HEK293 (cell line): Measurements from ENCODE around the gene SECTM1.

Experiments used
- CTCF ChIA-PET: fragments of 350-600 bp; formaldehyde crosslinking; extraction: SDS; loops from one replicate; lab custom pipeline; 2021; ENCODE audit warnings: antibody characterized with exemption; lab: Yijun Ruan, JAX
- POLR2A ChIA-PET: fragments of 300-600 bp; formaldehyde crosslinking; extraction: SDS; loops from one replicate; lab custom pipeline; 2020; ENCODE audit warnings: antibody characterized with exemption, inconsistent platforms; lab: Yijun Ruan, JAX
- H3K27ac ChIP-seq: fragments of 200-500 bp; sonication (Bioruptor generic); 2 replicates; pipeline ENCODE4 v1.5.1; 2014; ENCODE audit warnings: low read depth, low read length, control low read depth, inconsistent platforms; ENCODE audit errors: extremely low read depth
- H3K36me3 ChIP-seq, 2 experiments: fragments of 200-500 bp in 1 of 2; sonication (Bioruptor generic) in 1 of 2; 1 replicate in 1 of 2; 2 replicates in 1 of 2; pipeline ENCODE4 v1.5.1; 2014 to 2017; ENCODE audit warnings: inconsistent platforms in 2 of 2, low read length in 2 of 2; ENCODE audit not compliant: control insufficient read depth in 2 of 2, insufficient read depth in 1 of 2
- H3K4me1 ChIP-seq: fragments of 200-500 bp; sonication (Bioruptor generic); 2 replicates; pipeline ENCODE4 v1.5.1; 2014; ENCODE audit warnings: mild to moderate bottlenecking, low read length, inconsistent platforms; ENCODE audit not compliant: control insufficient read depth, insufficient read depth
- H3K4me3 ChIP-seq: 2 replicates; pipeline ENCODE4 v1.5.1; 2011; ENCODE audit warnings: low read depth, mild to moderate bottlenecking, control low read depth, low read length, moderate library complexity
- H3K9me3 ChIP-seq: fragments of 200-500 bp; sonication (Bioruptor generic); 2 replicates; pipeline ENCODE4 v1.5.1; 2014; ENCODE audit warnings: low read depth, low read length, inconsistent platforms; ENCODE audit not compliant: control insufficient read depth, insufficient read depth
- BCL11B ChIP-seq: fragments of 450-650 bp; formaldehyde crosslinking; IDR thresholded peaks from 2 replicates; pipeline ENCODE4 v1.5.1; 2016; ENCODE audit warnings: low read depth, missing biosample characterization, missing genetic modification characterization
- GLIS1 ChIP-seq: fragments of 450-650 bp; formaldehyde crosslinking; IDR thresholded peaks from 2 replicates; pipeline ENCODE4 v1.5.1; 2016; ENCODE audit warnings: missing biosample characterization, missing genetic modification characterization
- GLIS2 ChIP-seq: fragments of 450-650 bp; formaldehyde crosslinking; IDR thresholded peaks from 2 replicates; pipeline ENCODE4 v1.5.1; 2016; ENCODE audit warnings: missing biosample characterization, missing genetic modification characterization
- ZFHX2 ChIP-seq: fragments of 450-650 bp; formaldehyde crosslinking; conservative IDR thresholded peaks from 2 replicates; pipeline ENCODE4 v1.5.1; 2016; ENCODE audit warnings: missing biosample characterization, missing genetic modification characterization
- ZNF138 ChIP-seq: fragments of 450-650 bp; formaldehyde crosslinking; IDR thresholded peaks from 2 replicates; pipeline ENCODE4 v1.5.1; 2016; ENCODE audit warnings: missing biosample characterization, missing genetic modification characterization, borderline replicate concordance
- ZNF140 ChIP-seq: fragments of 450-650 bp; formaldehyde crosslinking; IDR thresholded peaks from 2 replicates; pipeline ENCODE4 v1.5.1; 2016; ENCODE audit warnings: missing biosample characterization, missing genetic modification characterization
- ZNF24 ChIP-seq: fragments of 450-650 bp; formaldehyde crosslinking; IDR thresholded peaks from 2 replicates; pipeline ENCODE4 v1.5.1; 2016; ENCODE audit warnings: missing biosample characterization, missing genetic modification characterization
- ZNF341 ChIP-seq: fragments of 450-650 bp; formaldehyde crosslinking; IDR thresholded peaks from 2 replicates; pipeline ENCODE4; 2016; ENCODE audit warnings: low read depth, missing biosample characterization, missing genetic modification characterization
- ZNF404 ChIP-seq: fragments of 450-650 bp; formaldehyde crosslinking; IDR thresholded peaks from 2 replicates; pipeline ENCODE4 v1.5.1; 2017; ENCODE audit warnings: missing biosample characterization, missing genetic modification characterization
- ZNF510 ChIP-seq: fragments of 450-650 bp; formaldehyde crosslinking; IDR thresholded peaks from 2 replicates; pipeline ENCODE4 v1.5.1; 2018; ENCODE audit warnings: mild to moderate bottlenecking, missing genetic modification characterization, missing biosample characterization; ENCODE audit not compliant: insufficient replicate concordance
- ZNF621 ChIP-seq: fragments of 450-650 bp; formaldehyde crosslinking; IDR thresholded peaks from 2 replicates; pipeline ENCODE4 v1.5.1; 2017; ENCODE audit warnings: missing biosample characterization, missing genetic modification characterization
- ZNF707 ChIP-seq: fragments of 450-650 bp; formaldehyde crosslinking; IDR thresholded peaks from 2 replicates; pipeline ENCODE4 v1.5.1; 2016; ENCODE audit warnings: missing biosample characterization, missing genetic modification characterization
- TF ChIP-seq, protein P1 (sequence below): fragments of 450-650 bp; formaldehyde crosslinking; IDR thresholded peaks from 2 replicates; pipeline ENCODE4 v1.5.1; 2017; ENCODE audit warnings: missing biosample characterization, missing genetic modification characterization
- TF ChIP-seq, protein P2 (sequence below): fragments of 450-650 bp; IDR thresholded peaks from 2 replicates; pipeline ENCODE4 v1.5.1; 2018; ENCODE audit warnings: missing biosample characterization, mild to moderate bottlenecking, missing genetic modification characterization

The SECTM1 gene

DNA sequence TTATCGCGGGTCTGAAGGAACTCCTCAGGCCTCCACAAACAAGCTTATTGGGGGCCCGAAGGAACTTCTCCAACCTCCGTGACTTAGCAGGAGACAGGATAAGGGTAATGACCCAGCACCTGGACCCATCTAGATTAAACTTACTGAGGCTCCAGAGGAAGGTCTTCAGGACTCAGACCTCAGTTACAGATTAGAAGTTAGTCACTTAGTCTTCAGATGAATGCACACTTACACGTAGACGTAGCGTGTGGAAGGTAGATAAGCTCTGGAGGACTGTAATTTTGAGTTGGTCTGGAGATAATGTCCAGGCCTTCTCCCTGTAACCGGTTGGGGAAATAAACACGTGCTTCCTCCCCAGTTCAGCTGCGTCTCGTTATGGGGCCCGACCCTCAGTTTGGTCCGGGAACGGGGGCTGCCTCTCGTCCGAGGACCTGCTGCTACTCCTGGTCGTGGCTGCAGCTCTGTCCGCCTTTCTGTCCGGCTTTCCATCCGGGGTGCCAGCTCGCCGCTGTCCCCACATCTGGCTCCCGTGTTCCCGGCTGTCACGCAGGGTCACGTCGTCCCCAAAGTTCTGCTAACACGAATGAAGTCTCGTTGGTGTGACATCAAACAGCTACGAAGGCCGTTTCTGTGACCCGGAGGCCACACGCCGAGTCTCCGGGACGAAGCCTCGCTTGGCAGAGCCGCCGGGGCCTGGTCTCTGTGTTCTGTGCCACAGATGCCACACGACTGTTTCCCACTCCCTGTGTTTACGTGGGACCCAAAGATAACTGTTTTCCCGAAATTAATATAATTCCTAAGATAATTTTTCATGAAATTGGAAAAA lies 11.8 kb upstream of the SECTM1 start (continued):
- no peak for TF ChIP-seq ZNF404 (tag by site-specific recombination)
- no peak for TF ChIP-seq ZNF621 (tag by site-specific recombination)

DNA sequence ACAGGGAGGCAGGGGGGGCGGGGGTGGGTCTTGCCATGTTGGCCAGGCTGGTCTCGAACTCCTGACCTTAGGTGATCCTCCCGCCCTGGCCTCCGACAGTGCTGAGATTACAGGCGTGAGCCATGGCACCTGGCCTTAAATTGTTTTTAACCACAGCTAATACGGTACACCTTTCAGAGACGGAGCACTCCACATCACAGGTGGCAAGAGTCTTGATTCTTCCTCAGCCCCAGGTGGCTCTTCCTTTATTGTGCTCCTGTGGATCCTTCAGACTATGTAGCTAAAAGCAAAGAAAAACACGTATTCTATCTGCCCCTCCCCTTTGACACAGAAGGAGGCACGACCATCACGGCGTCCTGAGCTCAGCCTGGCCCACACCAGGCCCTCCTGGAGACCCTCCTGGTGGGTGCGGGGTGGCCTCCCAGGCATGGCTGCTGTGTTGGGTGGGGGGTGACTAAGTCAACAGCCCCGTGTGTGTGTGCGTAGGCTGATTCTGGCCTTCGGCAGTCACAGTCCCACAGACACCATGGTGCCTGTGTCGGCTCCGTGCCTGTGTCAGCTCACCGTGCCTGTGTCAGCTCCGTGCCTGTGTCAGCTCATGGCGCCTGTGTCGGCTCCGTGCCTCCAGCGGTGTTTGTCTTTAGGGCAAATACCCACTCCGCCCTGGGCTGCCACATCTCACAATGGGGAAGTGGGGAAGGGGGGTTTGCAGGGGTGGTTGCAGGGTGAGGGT lies 10.8 kb upstream of the SECTM1 start:
- Histone ChIP-seq H3K9me3 (no peaks in the 10 kb centered on the region), H3K4me3 (no peak overlapping the region), H3K27ac (no peak overlapping the region), H3K36me3 (no peaks in the 10 kb centered on the region), H3K4me1 (0 out of 2 replicates have a peak, but pooled peaks cover under 1% of the 10 kb centered on the region)
- POLR2A ChIA-PET = interaction anchor here (0.6 to 1.9 kb wide), 4 partner anchors 15 to 52 kb away, joined by 3 to 8 read pairs (median 4); partner anchors contain the start of gene TEX19
- TF ChIP-seq ZNF510 (tag by site-specific recombination) (no peak), GLIS1 (tag by site-specific recombination) (peak; percentile 32; the same call in 1 of the 2 replicates), ZNF140 (no peak), ZNF24 (tag by site-specific recombination) (no peak), BCL11B (tag by site-specific recombination) (no peak), ZNF341 (0 out of 2 replicates have a peak, but pooled peaks have one; percentile 17), ZNF707 (tag by site-specific recombination) (no peak), ZNF138 (tag by site-specific recombination) (no peak), ZFHX2 (tag by site-specific recombination) (peak; percentile 43), GLIS2 (tag by site-specific recombination) (0 out of 2 replicates have a peak, but pooled peaks have one; percentile 14)
- TF ChIP-seq, protein P1, sequence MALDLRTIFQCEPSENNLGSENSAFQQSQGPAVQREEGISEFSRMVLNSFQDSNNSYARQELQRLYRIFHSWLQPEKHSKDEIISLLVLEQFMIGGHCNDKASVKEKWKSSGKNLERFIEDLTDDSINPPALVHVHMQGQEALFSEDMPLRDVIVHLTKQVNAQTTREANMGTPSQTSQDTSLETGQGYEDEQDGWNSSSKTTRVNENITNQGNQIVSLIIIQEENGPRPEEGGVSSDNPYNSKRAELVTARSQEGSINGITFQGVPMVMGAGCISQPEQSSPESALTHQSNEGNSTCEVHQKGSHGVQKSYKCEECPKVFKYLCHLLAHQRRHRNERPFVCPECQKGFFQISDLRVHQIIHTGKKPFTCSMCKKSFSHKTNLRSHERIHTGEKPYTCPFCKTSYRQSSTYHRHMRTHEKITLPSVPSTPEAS (tag by site-specific recombination) = no peak
- CTCF ChIA-PET = interaction anchor here (1.0 to 2.7 kb wide), 3 partner anchors 7 to 69 kb away, joined by 3 to 10 read pairs (median 4); no protein-coding TSS in a partner anchor

DNA sequence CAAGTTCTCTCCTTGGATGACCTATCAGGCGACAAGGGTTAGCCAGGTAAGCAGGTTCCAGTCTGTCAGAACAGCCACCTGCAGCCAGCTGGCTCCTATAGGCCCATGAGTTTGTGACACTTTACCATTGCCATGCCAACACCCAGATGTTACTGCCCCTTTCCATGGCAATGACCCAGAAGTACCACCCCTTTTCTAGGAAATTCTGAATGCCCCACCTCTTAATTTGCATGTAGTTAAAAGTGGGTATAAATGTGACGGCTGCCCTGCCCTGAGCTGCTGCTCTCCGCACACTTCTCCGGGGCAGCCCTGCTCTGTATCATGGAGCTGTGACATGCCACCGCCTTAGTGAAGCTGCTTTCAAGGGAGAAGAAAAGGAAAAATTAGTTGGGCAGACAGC lies 10.0 kb upstream of the SECTM1 start:
- Histone ChIP-seq H3K9me3 (no peaks in the 10 kb centered on the region), H3K36me3 (no peaks in the 10 kb centered on the region), H3K27ac (no peak overlapping the region), H3K4me1 (peaks cover 5% of the 10 kb centered on the region), H3K4me3 (no peak overlapping the region)
- POLR2A ChIA-PET = interaction anchor here (0.6 to 1.9 kb wide), 4 partner anchors 16 to 58 kb away, joined by 3 to 8 read pairs (median 3); no protein-coding TSS in a partner anchor
- CTCF ChIA-PET = interaction anchor here (0.6 to 2.7 kb wide), 4 partner anchors 8 to 70 kb away, joined by 3 to 10 read pairs (median 4); no protein-coding TSS in a partner anchor
- TF ChIP-seq, protein P2, sequence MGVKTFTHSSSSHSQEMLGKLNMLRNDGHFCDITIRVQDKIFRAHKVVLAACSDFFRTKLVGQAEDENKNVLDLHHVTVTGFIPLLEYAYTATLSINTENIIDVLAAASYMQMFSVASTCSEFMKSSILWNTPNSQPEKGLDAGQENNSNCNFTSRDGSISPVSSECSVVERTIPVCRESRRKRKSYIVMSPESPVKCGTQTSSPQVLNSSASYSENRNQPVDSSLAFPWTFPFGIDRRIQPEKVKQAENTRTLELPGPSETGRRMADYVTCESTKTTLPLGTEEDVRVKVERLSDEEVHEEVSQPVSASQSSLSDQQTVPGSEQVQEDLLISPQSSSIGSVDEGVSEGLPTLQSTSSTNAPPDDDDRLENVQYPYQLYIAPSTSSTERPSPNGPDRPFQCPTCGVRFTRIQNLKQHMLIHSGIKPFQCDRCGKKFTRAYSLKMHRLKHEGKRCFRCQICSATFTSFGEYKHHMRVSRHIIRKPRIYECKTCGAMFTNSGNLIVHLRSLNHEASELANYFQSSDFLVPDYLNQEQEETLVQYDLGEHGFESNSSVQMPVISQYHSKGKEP (tag by site-specific recombination) = no peak
- peak; percentile 17; the same call in 1 of the 2 replicates for TF ChIP-seq ZNF341
- TF ChIP-seq, all 188 proteins: peak for 1
